GM19372 (cell line): ENCODE data around the gene HECTD2.
"Not testable (repeated sequence)": the region's sequence is repeated elsewhere in the genome, so short reads cannot be mapped to it uniquely, and the experiment has no call there.

ENCODE experiments used
- ATAC-seq: cut with Tn5 transposase; IDR thresholded peaks from one replicate; pipeline ENCODE4 v1.9.1; 2021; ENCODE audit warnings: mild to moderate bottlenecking, low read depth, moderate library complexity; ENCODE audit not compliant: unreplicated experiment

Gene HECTD2

GRCh38 chr10:91534789-91535188 lies 124.6 kb downstream of the HECTD2 start:
- not testable (repeated sequence) for ATAC-seq

- ATAC-seq, result no peak
Observed at GRCh38 chr10:91536111-91536510, 126.0 kb downstream of the HECTD2 start.

- no peak for ATAC-seq
Observed at GRCh38 chr10:91536733-91537132, 126.6 kb downstream of the HECTD2 start.

GRCh38 chr10:91537614-91538383 lies 127.7 kb downstream of the HECTD2 start:
- no peak for ATAC-seq

- no peak for ATAC-seq
Observed at GRCh38 chr10:91539930-91540329, 129.8 kb downstream of the HECTD2 start.

GRCh38 chr10:91540733-91541132 lies 130.6 kb downstream of the HECTD2 start:
- no peak for ATAC-seq

GRCh38 chr10:91541481-91541880 lies 131.3 kb downstream of the HECTD2 start:
- ATAC-seq, result no peak

- ATAC-seq, result no peak
Observed at GRCh38 chr10:91545384-91545783, 135.2 kb downstream of the HECTD2 start.

- no peak for ATAC-seq
Observed at GRCh38 chr10:91545838-91546237, 135.7 kb downstream of the HECTD2 start.

- ATAC-seq, result no peak
Observed at GRCh38 chr10:91549262-91549661, 139.1 kb downstream of the HECTD2 start.

- no peak for ATAC-seq
Observed at GRCh38 chr10:91550021-91550420, 139.9 kb downstream of the HECTD2 start.

GRCh38 chr10:91551856-91552255 lies 141.7 kb downstream of the HECTD2 start:
- ATAC-seq, result no peak

GRCh38 chr10:91552274-91553095 lies 142.3 kb downstream of the HECTD2 start:
- no peak for ATAC-seq

GRCh38 chr10:91555455-91555854 lies 145.3 kb downstream of the HECTD2 start:
- ATAC-seq, result no peak

GRCh38 chr10:91556691-91557566 lies 146.8 kb downstream of the HECTD2 start:
- ATAC-seq, result no peak

- no peak for ATAC-seq
Observed at GRCh38 chr10:91557651-91558111, 147.5 kb downstream of the HECTD2 start.

GRCh38 chr10:91558473-91558872 lies 148.3 kb downstream of the HECTD2 start:
- no peak for ATAC-seq

GRCh38 chr10:91559169-91559568 lies 149.0 kb downstream of the HECTD2 start:
- no peak for ATAC-seq

GRCh38 chr10:91559750-91560149 lies 149.6 kb downstream of the HECTD2 start:
- ATAC-seq, result no peak

- not testable (repeated sequence) for ATAC-seq
Observed at GRCh38 chr10:91560827-91561226, 150.7 kb downstream of the HECTD2 start.
